Activated naive CD8-positive, alpha-beta T cell treated with anti-CD3 and anti-CD28 coated beads for 36 hours (primary cell): Measurements from ENCODE around the gene CCDC32. TPM values are rescaled to one million over a fixed set of nuclear protein-coding genes. Genes with fewer than 3 reads are reported as not detected.
"Not testable (repeated sequence)": the region's sequence is repeated elsewhere in the genome, so short reads cannot be mapped to it uniquely, and the experiment has no call there.

Source experiments
- DNase-seq: peaks from one replicate; pipeline ENCODE4 v3.0.0; 2021
- H3K27ac Mint-ChIP-seq: one replicate; pipeline ENCODE4 v1.8.0; 2022; ENCODE audit warnings: mild to moderate bottlenecking, moderate library complexity, mixed read lengths
- H3K27me3 Mint-ChIP-seq: one replicate; pipeline ENCODE4 v1.8.0; 2022; ENCODE audit warnings: mild to moderate bottlenecking, mixed read lengths
- H3K36me3 Mint-ChIP-seq: one replicate; pipeline ENCODE4 v1.8.0; 2021; ENCODE audit warnings: mild to moderate bottlenecking, mixed read lengths
- H3K4me1 Mint-ChIP-seq: one replicate; pipeline ENCODE4 v1.8.0; 2021; ENCODE audit warnings: mixed read lengths
- H3K4me3 Mint-ChIP-seq: one replicate; pipeline ENCODE4 v1.8.0; 2022; ENCODE audit warnings: mild to moderate bottlenecking, moderate library complexity, mixed read lengths
- H3K9me3 Mint-ChIP-seq: one replicate; pipeline ENCODE4 v1.8.0; 2022; ENCODE audit warnings: mixed read lengths
- total RNA-seq, 2 experiments: library from RNA; stranded (reverse); gene quantifications; one replicate each; pipeline ENCODE4 v1.2.3, GENCODE V29; 2021

The CCDC32 gene
- total RNA-seq, 2 experiments from 2014 or later = 21.3 to 27.3 TPM

GRCh38 chr15:40582726-40583246 lies 17.9 kb upstream of the CCDC32 start:
- DNase-seq = no peak
- Mint-ChIP-seq H3K36me3 (no peaks in the 10 kb centered on the region), H3K27ac (no peak overlapping the region), H3K9me3 (no peaks in the 10 kb centered on the region), H3K4me3 (no peak overlapping the region), H3K27me3 (no peaks in the 10 kb centered on the region), H3K4me1 (no peaks in the 10 kb centered on the region)

DNA sequence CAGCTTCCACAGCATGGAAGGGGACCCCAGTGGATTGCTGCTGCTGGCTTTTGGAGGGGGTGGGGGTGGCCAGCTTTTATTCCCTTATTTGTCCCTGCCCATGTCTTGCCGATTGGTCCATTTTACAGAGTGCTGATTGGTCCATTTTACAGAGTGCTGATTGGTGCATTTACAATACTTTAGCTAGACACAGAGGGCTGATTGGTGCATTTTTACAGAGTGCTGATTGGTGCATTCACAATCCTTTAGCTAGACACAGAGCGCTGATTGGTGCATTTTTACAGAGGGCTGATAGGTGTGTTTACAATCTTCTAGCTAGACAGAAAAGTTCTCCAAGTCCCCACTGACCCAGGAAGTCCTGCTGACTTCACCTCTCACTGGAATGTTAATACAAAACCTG lies 17.0 kb upstream of the CCDC32 start:
- not testable (repeated sequence) for H3K27ac Mint-ChIP-seq, DNase-seq, H3K27me3 Mint-ChIP-seq, H3K4me1 Mint-ChIP-seq, H3K9me3 Mint-ChIP-seq, H3K36me3 Mint-ChIP-seq, H3K4me3 Mint-ChIP-seq

DNA sequence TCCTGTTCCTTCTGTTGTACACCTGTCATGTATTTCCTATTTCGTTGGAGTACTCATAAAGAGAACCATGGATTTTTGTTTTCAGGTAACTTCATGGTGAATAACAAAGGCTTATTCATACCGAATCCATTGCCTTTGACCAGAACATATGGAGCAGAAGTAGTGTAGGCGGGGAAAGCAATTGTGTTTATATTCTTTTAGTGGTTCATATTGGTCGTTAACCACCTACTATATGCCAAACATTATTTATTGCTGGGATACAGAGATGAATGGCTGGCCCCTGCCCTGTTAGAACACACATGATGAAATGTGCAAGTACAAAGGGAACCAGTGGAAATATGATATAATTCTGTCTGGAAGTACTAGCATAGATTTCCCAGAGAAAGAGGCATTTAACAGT lies 14.1 kb upstream of the CCDC32 start:
- no peak for DNase-seq

GRCh38 chr15:40576914-40577313 lies 12.1 kb upstream of the CCDC32 start:
- not testable (repeated sequence) for H3K27ac Mint-ChIP-seq

More for the DNA sequence above, 14.1 kb upstream of the CCDC32 start:
- peaks cover 8% of the 10 kb centered on the region for H3K4me1 Mint-ChIP-seq
- no peaks in the 10 kb centered on the region for H3K9me3 Mint-ChIP-seq
- peaks cover 5% of the 10 kb centered on the region for H3K36me3 Mint-ChIP-seq
- no peaks in the 10 kb centered on the region for H3K27me3 Mint-ChIP-seq
- no peak overlapping the region for H3K27ac Mint-ChIP-seq
- no peak overlapping the region for H3K4me3 Mint-ChIP-seq

GRCh38 chr15:40575113-40575512 lies 10.3 kb upstream of the CCDC32 start:
- Mint-ChIP-seq H3K9me3 (no peaks in the 10 kb centered on the region), H3K4me3 (no peak overlapping the region), H3K27ac (peak overlapping the region; percentile 27), H3K4me1 (peaks cover 31% of the 10 kb centered on the region), H3K36me3 (peaks cover 25% of the 10 kb centered on the region), H3K27me3 (no peaks in the 10 kb centered on the region)
- DNase-seq = no peak

More at GRCh38 chr15:40576914-40577313, 12.1 kb upstream of the CCDC32 start:
- Mint-ChIP-seq H3K4me1 (peaks cover 16% of the 10 kb centered on the region), H3K36me3 (peaks cover 15% of the 10 kb centered on the region)
- not testable (repeated sequence) for H3K9me3 Mint-ChIP-seq, DNase-seq, H3K27me3 Mint-ChIP-seq, H3K4me3 Mint-ChIP-seq

DNA sequence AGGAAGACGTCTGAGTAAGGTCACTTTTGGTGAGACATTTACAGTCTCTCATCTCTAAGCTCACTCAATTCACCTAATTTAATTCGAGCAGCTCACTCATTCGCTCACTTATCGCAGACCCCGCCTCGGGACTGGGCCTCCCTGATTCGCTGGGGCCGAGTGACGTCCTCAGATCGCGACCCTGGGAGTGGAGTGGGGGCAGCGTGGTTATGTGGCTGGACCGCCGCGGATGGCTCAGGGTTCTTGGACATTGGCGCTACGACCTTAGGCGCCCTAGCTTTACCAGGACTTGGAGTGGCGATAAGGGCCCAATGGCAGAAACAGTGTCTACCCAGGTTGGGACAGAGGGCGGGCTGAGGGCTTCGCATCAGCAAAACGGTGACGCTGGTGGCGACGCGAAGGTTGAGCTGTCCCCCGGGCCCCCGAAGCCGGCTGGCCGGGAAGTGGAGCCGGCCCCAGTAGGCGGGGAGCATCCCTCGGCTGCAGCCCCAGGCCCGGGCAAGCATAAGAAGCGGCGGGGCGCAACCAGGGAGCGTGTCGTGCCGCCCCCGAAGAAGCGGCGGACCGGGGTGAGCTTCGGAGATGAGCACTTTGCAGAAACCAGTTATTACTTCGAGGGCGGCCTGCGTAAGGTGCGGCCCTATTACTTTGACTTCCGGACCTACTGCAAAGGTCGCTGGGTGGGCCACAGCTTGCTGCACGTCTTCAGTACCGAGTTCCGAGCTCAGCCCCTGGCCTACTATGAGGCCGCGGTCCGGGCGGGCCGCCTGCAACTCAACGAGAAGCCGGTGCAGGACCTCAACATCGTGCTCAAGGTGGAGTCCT lies 4.5 kb upstream of the CCDC32 start, which contains the start of gene RPUSD2:
Gene RPUSD2 (plus strand): TSS at position 171 of the 825 bp plus-strand sequence. CDS start 39 bp downstream, at position 210.
- Mint-ChIP-seq H3K4me1 (peaks cover 46% of the 10 kb centered on the region), H3K27ac (peak within 1 kb of the TSS; percentile 98), H3K4me3 (peak within 1 kb of the TSS; percentile 98), H3K36me3 (peaks cover 25% of the 10 kb centered on the region), H3K9me3 (no peaks in the 10 kb centered on the region), H3K27me3 (no peaks in the 10 kb centered on the region)
- DNase-seq = peak; percentile 92

- H3K4me3 Mint-ChIP-seq = no peak overlapping the region
- peaks cover 51% of the 10 kb centered on the region for H3K4me1 Mint-ChIP-seq
- no peak for DNase-seq
- no peaks in the 10 kb centered on the region for H3K27me3 Mint-ChIP-seq
- H3K36me3 Mint-ChIP-seq = peaks cover 11% of the 10 kb centered on the region
- no peaks in the 10 kb centered on the region for H3K9me3 Mint-ChIP-seq
- no peak overlapping the region for H3K27ac Mint-ChIP-seq
Measured at GRCh38 chr15:40567111-40567510, 2.3 kb upstream of the CCDC32 start.

- H3K27me3 Mint-ChIP-seq = no peaks in the 10 kb centered on the region
- no peak for DNase-seq
- peak overlapping the region; percentile 94 for H3K4me3 Mint-ChIP-seq
- peaks cover 47% of the 10 kb centered on the region for H3K4me1 Mint-ChIP-seq
- peak overlapping the region; percentile 92 for H3K27ac Mint-ChIP-seq
- no peaks in the 10 kb centered on the region for H3K9me3 Mint-ChIP-seq
- peaks cover 11% of the 10 kb centered on the region for H3K36me3 Mint-ChIP-seq
Measured at GRCh38 chr15:40565333-40566238, 744 bp upstream of the CCDC32 start.

DNA sequence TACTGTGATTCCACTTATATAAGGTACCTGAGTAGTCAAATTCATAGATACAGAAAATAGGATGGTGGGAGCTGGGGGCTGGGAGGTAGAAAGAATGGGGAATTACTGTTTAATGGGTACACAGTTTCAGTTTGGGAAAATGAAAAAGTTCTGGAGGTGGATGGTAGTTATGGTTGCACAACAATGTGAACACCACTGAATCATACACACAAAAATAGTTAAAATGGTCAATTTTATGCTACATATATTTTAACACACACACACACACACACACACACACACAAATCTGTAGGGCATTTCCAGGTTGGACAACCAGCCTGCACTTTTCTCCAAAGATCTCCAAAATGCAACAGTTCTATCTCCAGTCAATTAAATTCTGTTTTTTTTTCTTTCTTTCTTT lies 1.4 kb downstream of the CCDC32 start:
- DNase-seq = no peak
- H3K27me3 Mint-ChIP-seq = no peaks in the 10 kb centered on the region
- peaks cover 13% of the 10 kb centered on the region for H3K36me3 Mint-ChIP-seq
- peak overlapping the region; percentile 34 for H3K4me3 Mint-ChIP-seq
- H3K9me3 Mint-ChIP-seq = no peaks in the 10 kb centered on the region
- peaks cover 46% of the 10 kb centered on the region for H3K4me1 Mint-ChIP-seq
- H3K27ac Mint-ChIP-seq = no peak overlapping the region

GRCh38 chr15:40562691-40563090 lies 2.2 kb downstream of the CCDC32 start:
- Mint-ChIP-seq H3K27ac (no peak overlapping the region), H3K4me3 (no peak overlapping the region), H3K27me3 (no peaks in the 10 kb centered on the region), H3K4me1 (peaks cover 49% of the 10 kb centered on the region), H3K36me3 (peaks cover 13% of the 10 kb centered on the region), H3K9me3 (no peaks in the 10 kb centered on the region)
- no peak for DNase-seq

- Mint-ChIP-seq H3K36me3 (peaks cover 13% of the 10 kb centered on the region), H3K4me1 (peaks cover 41% of the 10 kb centered on the region), H3K27ac (peak overlapping the region; percentile 38), H3K4me3 (no peak overlapping the region), H3K27me3 (no peaks in the 10 kb centered on the region), H3K9me3 (no peaks in the 10 kb centered on the region)
- DNase-seq = no peak
Measured at GRCh38 chr15:40558952-40559742, 5.7 kb downstream of the CCDC32 start.

DNA sequence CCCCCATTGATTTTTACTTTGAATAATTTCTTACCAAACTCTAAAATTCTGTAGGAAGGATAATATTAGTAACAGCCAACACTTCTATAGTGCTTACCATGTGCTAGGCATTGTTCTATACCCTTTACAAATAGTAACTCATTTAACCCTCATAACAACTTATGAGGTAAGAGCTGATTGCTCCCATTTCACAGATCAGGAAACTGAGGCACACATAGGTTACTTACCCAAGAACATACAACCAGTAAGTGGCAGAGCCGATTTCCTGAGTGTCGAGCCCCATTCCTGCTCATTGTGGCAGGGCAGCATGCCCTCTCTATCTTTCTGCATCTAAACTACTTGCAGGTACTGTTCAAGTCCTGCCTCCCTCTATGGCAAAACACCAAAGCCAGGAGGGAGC lies 9.0 kb downstream of the CCDC32 start:
- no peaks in the 10 kb centered on the region for H3K9me3 Mint-ChIP-seq
- H3K27me3 Mint-ChIP-seq = no peaks in the 10 kb centered on the region
- DNase-seq = no peak
- H3K36me3 Mint-ChIP-seq = peaks cover 13% of the 10 kb centered on the region
- H3K4me1 Mint-ChIP-seq = peaks cover 22% of the 10 kb centered on the region
- H3K27ac Mint-ChIP-seq = no peak overlapping the region
- H3K4me3 Mint-ChIP-seq = no peak overlapping the region

- no peak overlapping the region for H3K4me3 Mint-ChIP-seq
- no peaks in the 10 kb centered on the region for H3K9me3 Mint-ChIP-seq
- H3K4me1 Mint-ChIP-seq = peaks cover 11% of the 10 kb centered on the region
- H3K27me3 Mint-ChIP-seq = no peaks in the 10 kb centered on the region
- H3K36me3 Mint-ChIP-seq = peaks cover 10% of the 10 kb centered on the region
- no peak overlapping the region for H3K27ac Mint-ChIP-seq
- DNase-seq = no peak
Measured at GRCh38 chr15:40554161-40554525, 10.7 kb downstream of the CCDC32 start.

GRCh38 chr15:40550341-40551037 lies 14.4 kb downstream of the CCDC32 start:
- Mint-ChIP-seq H3K36me3 (peaks cover 12% of the 10 kb centered on the region), H3K27me3 (no peaks in the 10 kb centered on the region), H3K9me3 (no peaks in the 10 kb centered on the region), H3K27ac (no peak overlapping the region), H3K4me1 (no peaks in the 10 kb centered on the region), H3K4me3 (no peak overlapping the region)
- DNase-seq = no peak
